ENCODE measurements around the gene PPHLN1. TPM values are rescaled to one million over a fixed set of nuclear protein-coding genes. Genes with fewer than 3 reads are reported as not detected.

PPHLN1 gene
- total and polyA plus RNA-seq, 12 donors = 22.5 to 91.1 (median 52.6) TPM

GRCh38 chr12:42473130-42473529 lies 147.2 kb downstream of the PPHLN1 start:
- no peak overlapping the region for H3K4me3 ChIP-seq
- H3K27me3 ChIP-seq = no peaks in the 10 kb centered on the region
- no peak overlapping the region for H3K27ac ChIP-seq
- no peak for DNase-seq
- H3K9me3 ChIP-seq (replicated peaks in 1 of 3) = no peaks in the 10 kb centered on the region
- intact Hi-C loops (cut with DNase I) = no loop called here
- 71 to 79% (median 72%) methylated on average over 1 of the region's 1 CpG for WGBS, 4 donors
- H3K36me3 ChIP-seq (replicated peaks in 1 of 2) = no peaks in the 10 kb centered on the region
- no peaks in the 10 kb centered on the region for H3K4me1 ChIP-seq (replicated peaks in 1 of 2)
- TF ChIP-seq CTCF (IDR thresholded peaks at IDR 0.05) (no peak), POLR2A (IDR thresholded peaks at IDR 0.05) (no peak)

- Histone ChIP-seq H3K27me3 (no peaks in the 10 kb centered on the region), H3K9me3 (replicated peaks in 1 of 3) (no peaks in the 10 kb centered on the region), H3K4me3 (no peak overlapping the region), H3K27ac (no peak overlapping the region), H3K4me1 (replicated peaks in 1 of 2) (no peaks in the 10 kb centered on the region), H3K36me3 (replicated peaks in 1 of 2) (no peaks in the 10 kb centered on the region)
- DNase-seq = no peak
- intact Hi-C loops (cut with DNase I) = no loop called here
- WGBS, 4 donors = 24 to 31% (median 29%) methylated on average over 1 of the region's 1 CpG
- TF ChIP-seq POLR2A (IDR thresholded peaks at IDR 0.05) = no peak
- TF ChIP-seq CTCF (IDR thresholded peaks at IDR 0.05) = no peak
Measured at GRCh38 chr12:42473561-42473960, 147.6 kb downstream of the PPHLN1 start.

DNA sequence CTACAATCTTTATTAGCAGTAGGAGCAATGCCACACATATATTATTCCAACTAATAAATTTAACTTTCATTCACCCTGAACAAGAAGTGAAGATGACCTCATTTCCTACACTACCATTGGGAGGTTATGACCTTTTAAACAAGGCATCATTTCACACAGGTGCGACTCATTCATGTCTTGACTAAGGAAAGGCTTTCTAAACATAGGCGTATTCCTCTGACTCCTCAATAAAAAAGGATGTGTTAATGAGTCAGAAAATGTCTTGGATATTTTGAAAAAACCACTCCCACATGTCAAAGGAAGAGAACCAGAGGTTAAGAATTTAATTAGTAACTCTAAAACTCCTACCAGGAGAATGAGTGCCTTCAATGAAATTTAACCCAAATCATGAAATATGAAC lies 148.4 kb downstream of the PPHLN1 start:
- no peak for DNase-seq
- no peaks in the 10 kb centered on the region for H3K9me3 ChIP-seq (replicated peaks in 1 of 3)
- intact Hi-C loops (cut with DNase I) = no loop called here
- H3K27me3 ChIP-seq = no peaks in the 10 kb centered on the region
- WGBS, 4 donors = 68 to 76% (median 75%) methylated on average over 2 of the region's 2 CpGs
- H3K36me3 ChIP-seq (replicated peaks in 1 of 2) = no peaks in the 10 kb centered on the region
- H3K4me1 ChIP-seq (replicated peaks in 1 of 2) = no peaks in the 10 kb centered on the region
- no peak overlapping the region for H3K27ac ChIP-seq
- TF ChIP-seq CTCF (IDR thresholded peaks at IDR 0.05) = no peak
- no peak for TF ChIP-seq POLR2A (IDR thresholded peaks at IDR 0.05)
- no peak overlapping the region for H3K4me3 ChIP-seq

- Histone ChIP-seq H3K4me1 (replicated peaks in 1 of 2) (no peaks in the 10 kb centered on the region), H3K9me3 (replicated peaks in 1 of 3) (no peaks in the 10 kb centered on the region), H3K36me3 (replicated peaks in 1 of 2) (no peaks in the 10 kb centered on the region), H3K27me3 (no peaks in the 10 kb centered on the region), H3K4me3 (no peak overlapping the region), H3K27ac (no peak overlapping the region)
- WGBS, 4 donors = 61 to 72% (median 69%) methylated on average over 3 of the region's 3 CpGs
- TF ChIP-seq CTCF (IDR thresholded peaks at IDR 0.05) = no peak
- no peak for TF ChIP-seq POLR2A (IDR thresholded peaks at IDR 0.05)
- intact Hi-C loops (cut with DNase I) = no loop called here
- no peak for DNase-seq
Measured at GRCh38 chr12:42475106-42475505, 149.1 kb downstream of the PPHLN1 start.
